BLaER1 treated with 17β-estradiol and CSF1 and Interleukin-3, amounts not matched to agents 10 nM and 100 nM (cell line): ENCODE data around the gene SUPT20HL2.

Experiments
- H3K27ac ChIP-seq, 11 experiments: shearing (Covaris generic); formaldehyde crosslinking; 2 replicates each; pipeline ENCODE4 v1.8.1; 2022
- H3K27me3 ChIP-seq, 11 experiments: shearing (Covaris generic); formaldehyde crosslinking; 2 replicates each; pipeline ENCODE4 v1.8.1; 2022
- H3K36me3 ChIP-seq, 11 experiments: shearing (Covaris generic); formaldehyde crosslinking; 2 replicates each; pipeline ENCODE4 v1.8.1; 2022
- H3K4me1 ChIP-seq, 10 experiments: shearing (Covaris generic); formaldehyde crosslinking; 2 replicates each; pipeline ENCODE4 v1.8.1; 2022
- H3K4me2 ChIP-seq, 11 experiments: shearing (Covaris generic); formaldehyde crosslinking; 2 replicates each; pipeline ENCODE4 v1.8.1; 2022
- H3K4me3 ChIP-seq, 10 experiments: shearing (Covaris generic); formaldehyde crosslinking; 2 replicates each; pipeline ENCODE4 v1.8.1; 2022
- H3K9ac ChIP-seq, 11 experiments: shearing (Covaris generic); formaldehyde crosslinking; 2 replicates each; pipeline ENCODE4 v1.8.1; 2022
- H3K9me3 ChIP-seq, 11 experiments: shearing (Covaris generic); formaldehyde crosslinking; replicated peaks in 1 of 11; 2 replicates each; pipeline ENCODE4 v1.8.1; 2022
- H4K20me1 ChIP-seq, 11 experiments: shearing (Covaris generic); formaldehyde crosslinking; 2 replicates each; pipeline ENCODE4 v1.8.1; 2022
- Cebpa-rat ChIP-seq, 11 experiments: shearing (Covaris generic); IDR thresholded peaks; 2 replicates each; pipeline ENCODE4 v1.8.1; 2022

The SUPT20HL2 gene

GRCh38 chrX:24276015-24276414 lies 37.9 kb downstream of the SUPT20HL2 start:
- Histone ChIP-seq H3K4me2 (peak overlapping the region; percentile 6 to 47 (median 36); a peak in 18 of 22 replicates), H4K20me1 (no peaks in the 10 kb centered on the region), H3K36me3 (no peaks in the 10 kb centered on the region), H3K27ac (no peak overlapping the region; a peak in 2 of 22 replicates), H3K9ac (no peak overlapping the region), H3K4me3 (no peak overlapping the region), H3K4me1 (peaks cover 8 to 13% (median 9%) of the 10 kb centered on the region in 10 experiments; a peak in 14 of 20 replicates), H3K9me3 (peaks cover 0 to 19% (median 6%) of the 10 kb centered on the region in 11 experiments; a peak in 13 of 22 replicates), H3K27me3 (peaks cover under 1 to 28% (median 6%) of the 10 kb centered on the region in 11 experiments; a peak in 17 of 22 replicates)
- no peak for TF ChIP-seq Cebpa-rat (IDR thresholded peaks at IDR 0.05)

- Histone ChIP-seq H3K27ac (no peak overlapping the region), H3K4me2 (no peak overlapping the region), H4K20me1 (no peaks in the 10 kb centered on the region), H3K27me3 (peaks cover 0 to 3% (median 0%) of the 10 kb centered on the region in 11 experiments; a peak in 2 of 22 replicates), H3K36me3 (no peaks in the 10 kb centered on the region), H3K9ac (no peak overlapping the region), H3K4me3 (no peak overlapping the region), H3K9me3 (peaks cover 0 to 26% (median 10%) of the 10 kb centered on the region in 11 experiments; a peak in 13 of 22 replicates), H3K4me1 (peaks cover 6 to 8% (median 7%) of the 10 kb centered on the region in 10 experiments; a peak in 14 of 20 replicates)
- TF ChIP-seq Cebpa-rat (IDR thresholded peaks at IDR 0.05) = no peak
Observed at GRCh38 chrX:24271262-24271661, 42.6 kb downstream of the SUPT20HL2 start.

- no peak overlapping the region for H3K4me2 ChIP-seq
- H3K4me3 ChIP-seq = no peak overlapping the region
- peaks cover 0 to 26% (median 10%) of the 10 kb centered on the region in 11 experiments; a peak in 13 of 22 replicates for H3K9me3 ChIP-seq
- TF ChIP-seq Cebpa-rat (IDR thresholded peaks at IDR 0.05) = no peak
- H3K36me3 ChIP-seq = no peaks in the 10 kb centered on the region
- H3K27ac ChIP-seq = no peak overlapping the region
- H3K4me1 ChIP-seq = peaks cover 0 to 10% (median 0%) of the 10 kb centered on the region in 10 experiments; a peak in 1 of 20 replicates
- peaks cover 0 to 5% (median 0%) of the 10 kb centered on the region in 11 experiments; a peak in 2 of 22 replicates for H3K27me3 ChIP-seq
- H4K20me1 ChIP-seq = no peaks in the 10 kb centered on the region
- H3K9ac ChIP-seq = no peak overlapping the region
Observed at GRCh38 chrX:24268786-24269185, 45.1 kb downstream of the SUPT20HL2 start.

GRCh38 chrX:24266996-24267395 lies 46.9 kb downstream of the SUPT20HL2 start:
- no peak for TF ChIP-seq Cebpa-rat (IDR thresholded peaks at IDR 0.05)
- H3K27me3 ChIP-seq = peaks cover 0 to 13% (median 0%) of the 10 kb centered on the region in 11 experiments; a peak in 4 of 22 replicates
- no peak overlapping the region for H3K4me2 ChIP-seq
- peaks cover 0 to 16% (median 0%) of the 10 kb centered on the region in 10 experiments; a peak in 1 of 20 replicates for H3K4me1 ChIP-seq
- H3K36me3 ChIP-seq = no peaks in the 10 kb centered on the region
- peaks cover 0 to 21% (median 9%) of the 10 kb centered on the region in 11 experiments; a peak in 13 of 22 replicates for H3K9me3 ChIP-seq
- H4K20me1 ChIP-seq = no peaks in the 10 kb centered on the region
- H3K9ac ChIP-seq = no peak overlapping the region
- no peak overlapping the region for H3K4me3 ChIP-seq
- H3K27ac ChIP-seq = no peak overlapping the region

GRCh38 chrX:24264383-24264782 lies 49.5 kb downstream of the SUPT20HL2 start:
- Histone ChIP-seq H3K27me3 (peaks cover 0 to 13% (median 0%) of the 10 kb centered on the region in 11 experiments; a peak in 3 of 22 replicates), H3K4me1 (peaks cover 12 to 39% (median 15%) of the 10 kb centered on the region in 10 experiments), H3K27ac (no peak overlapping the region), H3K9ac (no peak overlapping the region), H4K20me1 (no peaks in the 10 kb centered on the region), H3K4me3 (no peak overlapping the region), H3K36me3 (no peaks in the 10 kb centered on the region), H3K9me3 (peaks cover 0 to 5% (median 0%) of the 10 kb centered on the region in 11 experiments; a peak in 1 of 22 replicates), H3K4me2 (peak overlapping the region in 1 of 11 experiments; percentile 3; a peak in 1 of 22 replicates)
- TF ChIP-seq Cebpa-rat (IDR thresholded peaks at IDR 0.05) = no peak

- TF ChIP-seq Cebpa-rat (IDR thresholded peaks at IDR 0.05) = no peak
- H3K9ac ChIP-seq = no peak overlapping the region
- peaks cover 0 to 13% (median 0%) of the 10 kb centered on the region in 11 experiments; a peak in 3 of 22 replicates for H3K27me3 ChIP-seq
- no peak overlapping the region for H3K4me3 ChIP-seq
- H3K4me2 ChIP-seq = peak overlapping the region in 1 of 11 experiments; percentile 80; a peak in 1 of 22 replicates
- peaks cover 0 to 5% (median 0%) of the 10 kb centered on the region in 11 experiments; a peak in 1 of 22 replicates for H3K9me3 ChIP-seq
- H3K4me1 ChIP-seq = peaks cover 12 to 39% (median 15%) of the 10 kb centered on the region in 10 experiments
- no peak overlapping the region for H3K27ac ChIP-seq
- H4K20me1 ChIP-seq = no peaks in the 10 kb centered on the region
- no peaks in the 10 kb centered on the region for H3K36me3 ChIP-seq
Observed at GRCh38 chrX:24262309-24262708, 51.6 kb downstream of the SUPT20HL2 start.
